GM19193 (cell line): Measurements from ENCODE around the gene USP22.

Experiments used
- POLR2A ChIP-seq: IDR thresholded peaks from 4 replicates; pipeline ENCODE4 v1.6.1; 2011; ENCODE audit not compliant: insufficient read depth, insufficient read length; ENCODE audit errors: extremely low read depth

The USP22 gene

GRCh38 chr17:21061158-21061835, 18.5 kb upstream of the USP22 start:
- TF ChIP-seq POLR2A = no peak

GRCh38 chr17:21059761-21060160, 16.9 kb upstream of the USP22 start:
- TF ChIP-seq POLR2A = no peak

DNA sequence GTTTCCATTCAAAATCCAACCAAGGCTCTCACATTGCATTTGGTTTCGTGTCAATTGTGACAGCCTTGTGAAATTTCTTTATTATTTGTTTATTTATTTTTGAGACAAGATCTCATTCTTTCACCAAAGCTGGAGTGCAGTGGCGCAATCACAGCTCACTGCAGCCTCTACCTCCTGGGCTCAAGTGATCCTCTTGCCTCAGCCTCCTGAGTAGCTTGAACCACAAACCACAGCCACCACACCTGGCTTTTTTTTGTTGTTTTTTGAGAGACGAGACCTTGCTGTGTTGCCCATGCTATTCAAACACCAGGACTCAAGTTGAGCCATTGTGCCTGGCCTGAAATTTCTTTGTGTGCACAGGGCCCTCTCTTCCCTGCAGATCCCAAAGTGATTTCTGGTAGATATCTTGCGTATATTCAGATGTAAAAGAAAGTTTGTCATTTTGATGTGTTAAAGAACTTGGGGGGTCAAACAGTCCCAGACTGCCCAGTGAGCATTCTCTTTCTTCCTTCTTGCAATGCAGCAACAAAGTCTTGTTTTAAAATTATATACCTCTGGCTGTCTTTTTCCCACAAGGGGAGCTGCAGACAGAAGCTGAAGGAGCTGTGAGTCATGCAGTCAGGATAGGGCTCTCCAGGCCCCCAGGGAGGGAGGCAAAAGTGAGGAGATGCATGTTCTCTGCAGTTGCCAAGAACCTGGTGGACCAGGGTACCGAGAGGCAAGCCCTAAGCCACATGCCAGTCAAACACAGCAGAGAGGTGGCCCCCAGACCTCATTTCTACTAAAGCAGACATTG, 15.5 kb upstream of the USP22 start:
- TF ChIP-seq POLR2A = no peak

DNA sequence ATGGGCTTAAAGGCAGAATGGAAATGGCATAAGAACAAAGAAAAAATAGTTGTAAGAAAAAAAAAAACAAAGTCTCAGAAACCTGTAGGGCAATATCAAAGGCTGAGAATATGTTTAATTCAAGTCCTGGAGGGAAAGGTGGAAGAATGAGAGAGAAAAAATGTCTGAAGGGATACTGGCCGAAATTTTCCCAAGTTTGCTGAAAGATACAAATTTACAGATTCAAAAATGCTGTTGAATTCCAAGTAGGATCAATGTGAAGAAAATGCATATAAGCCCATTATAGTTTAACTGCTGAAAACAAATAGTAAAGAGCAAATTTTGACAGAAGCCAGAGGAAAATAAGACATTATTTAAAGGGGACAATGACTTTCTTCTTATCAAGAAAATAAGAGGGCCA, 6.6 kb upstream of the USP22 start:
- TF ChIP-seq POLR2A = no peak

DNA sequence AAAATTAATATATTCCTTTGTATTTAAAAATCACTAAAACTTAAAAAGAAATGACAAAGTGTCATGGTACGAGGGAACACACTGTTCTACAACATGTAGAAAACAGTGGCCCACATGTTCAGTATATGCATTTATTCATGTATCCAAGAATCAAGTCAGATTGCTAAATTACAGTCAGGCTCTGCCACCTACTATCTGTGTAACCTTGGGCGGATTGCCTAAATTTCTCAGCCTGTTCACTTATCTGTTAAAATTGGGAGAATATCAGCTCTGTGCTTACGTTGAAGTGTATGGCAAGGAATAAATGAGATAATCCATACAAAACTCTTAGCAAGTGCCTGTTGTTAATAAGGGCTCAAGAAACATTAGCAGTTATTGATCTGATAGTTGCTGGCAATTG, 3.4 kb upstream of the USP22 start:
- TF ChIP-seq POLR2A = no peak

DNA sequence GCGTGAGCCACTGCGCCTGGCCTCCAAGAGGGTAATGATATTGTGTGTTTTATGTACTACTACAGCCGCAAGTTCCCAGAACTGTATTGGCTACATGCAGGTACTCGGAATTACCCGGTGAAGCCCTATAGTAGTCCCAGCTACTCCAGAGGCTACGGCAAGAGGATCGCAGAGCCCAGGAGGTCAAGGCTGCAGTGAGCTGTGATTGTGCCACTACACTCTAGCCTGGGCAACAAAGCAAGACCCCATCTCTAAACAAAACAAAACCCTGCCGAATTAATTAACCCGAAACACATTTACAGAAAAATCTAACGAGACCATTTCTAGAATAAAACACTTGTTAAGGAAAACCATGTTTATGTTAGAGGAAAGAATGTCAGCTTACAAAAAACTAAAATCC, 2.2 kb upstream of the USP22 start:
- TF ChIP-seq POLR2A = no peak

DNA sequence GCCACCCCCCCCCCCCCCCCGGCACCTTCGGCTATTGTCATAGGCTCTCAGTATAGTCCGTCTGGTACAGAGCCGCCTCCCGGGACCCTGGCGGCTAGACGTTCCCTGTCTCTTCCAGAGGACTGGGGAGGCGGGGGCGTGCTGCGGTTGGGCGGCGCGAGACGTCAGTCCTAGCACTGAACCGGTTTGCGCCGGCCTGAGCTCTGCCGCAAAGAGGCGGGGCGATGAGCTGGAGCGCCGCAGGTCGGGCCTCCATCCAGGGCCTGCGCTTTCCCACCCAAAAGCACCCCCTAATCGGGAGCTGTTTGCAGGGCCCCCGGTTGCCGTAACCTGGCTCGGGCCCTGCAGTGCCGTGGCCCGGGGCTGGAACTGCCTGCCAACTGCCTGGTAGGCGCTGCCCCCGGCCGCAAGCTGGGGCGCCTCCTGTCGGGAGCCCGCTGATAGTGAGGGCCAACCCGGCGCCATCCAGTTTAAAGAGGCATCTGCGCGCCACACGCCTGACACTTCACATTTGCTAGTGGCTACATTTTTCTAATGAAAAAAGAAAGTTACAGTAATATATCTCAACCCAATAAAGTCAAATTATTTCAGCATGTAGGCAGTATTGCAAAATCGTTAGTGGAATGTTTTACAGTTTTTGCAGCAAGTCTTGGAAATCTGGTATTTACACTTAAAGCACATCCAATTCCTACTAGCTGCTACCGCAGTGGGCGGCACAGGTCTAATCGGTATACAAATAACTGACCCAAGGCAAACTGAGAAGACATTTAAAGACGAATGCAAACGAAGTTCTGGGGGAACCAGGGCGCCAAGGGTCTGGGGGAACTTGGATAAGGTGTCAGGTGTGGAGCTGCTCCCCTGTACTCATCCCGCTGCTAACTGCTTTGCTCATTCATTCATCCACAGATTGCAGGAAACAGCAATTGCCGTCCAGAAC, 753 bp upstream of the USP22 start:
- TF ChIP-seq POLR2A = peak; percentile 90

DNA sequence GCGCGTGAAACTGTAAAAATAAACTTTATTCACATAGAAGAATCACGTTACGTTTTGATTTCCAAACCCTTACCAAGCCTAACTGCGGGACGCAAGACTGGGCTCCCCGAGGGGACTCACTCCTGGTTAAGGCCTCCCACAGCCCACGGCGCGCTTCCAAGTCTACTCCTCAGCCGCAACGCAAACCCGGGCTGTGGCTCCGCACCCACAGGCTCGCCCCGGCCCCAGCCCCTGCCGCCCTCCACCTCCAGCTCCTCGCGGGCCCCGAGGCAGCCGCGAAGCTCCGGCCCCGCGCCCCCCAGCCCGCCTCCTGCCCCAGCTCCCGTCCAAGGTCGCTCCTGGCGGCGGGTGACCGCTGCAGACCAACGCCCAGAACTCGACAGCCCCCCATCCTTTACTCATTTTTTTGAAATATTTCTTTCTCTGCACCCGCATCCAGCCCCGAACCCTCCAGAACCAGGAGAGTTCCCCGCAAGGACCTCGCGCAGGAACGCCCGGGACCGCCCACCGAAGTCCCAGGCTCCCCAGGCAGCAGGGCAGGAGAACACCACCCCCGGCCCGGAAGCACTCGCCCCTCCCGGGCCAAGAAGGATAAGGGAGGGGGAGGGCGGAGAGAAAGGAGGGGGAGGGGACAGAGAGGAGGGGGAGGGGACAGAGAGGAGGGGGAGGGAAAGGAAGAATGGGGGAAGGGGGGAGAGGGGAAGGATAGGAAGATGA, 912 bp downstream of the USP22 start:
- TF ChIP-seq POLR2A = peak; percentile 47

DNA sequence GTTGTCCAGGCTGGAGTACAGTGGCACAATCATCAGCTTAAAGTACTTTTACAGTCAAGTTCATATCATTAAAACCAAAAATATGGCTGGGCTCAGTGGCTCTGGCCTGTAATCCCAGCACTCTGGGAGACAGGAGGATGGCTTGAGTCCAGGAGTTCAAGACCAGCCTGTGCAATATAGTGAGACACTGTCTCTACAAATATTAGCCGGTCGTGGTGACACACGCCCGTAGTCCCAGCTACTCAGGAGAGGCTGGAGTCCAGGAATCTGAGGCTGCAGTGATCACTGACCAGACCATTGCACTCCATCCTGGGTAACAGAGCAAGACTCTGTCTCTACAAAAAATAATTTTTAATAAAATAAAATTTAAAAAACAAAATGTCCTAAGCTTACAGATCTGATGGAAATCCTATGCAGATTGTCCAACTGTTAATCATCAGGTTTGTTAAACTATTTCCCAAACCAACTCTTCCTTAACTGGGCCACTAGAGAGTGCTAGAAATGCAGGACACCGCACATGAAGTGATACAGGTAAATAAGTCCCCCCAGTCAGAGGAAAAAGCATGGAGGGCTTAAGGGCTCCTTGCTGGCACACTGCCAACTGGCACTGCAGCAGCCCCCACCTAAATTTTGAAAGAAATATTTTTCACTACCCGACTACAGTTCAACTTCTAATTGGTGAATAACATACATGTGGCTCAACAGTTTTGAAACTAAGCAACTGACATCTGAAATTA, 2.8 kb downstream of the USP22 start:
- TF ChIP-seq POLR2A = no peak

DNA sequence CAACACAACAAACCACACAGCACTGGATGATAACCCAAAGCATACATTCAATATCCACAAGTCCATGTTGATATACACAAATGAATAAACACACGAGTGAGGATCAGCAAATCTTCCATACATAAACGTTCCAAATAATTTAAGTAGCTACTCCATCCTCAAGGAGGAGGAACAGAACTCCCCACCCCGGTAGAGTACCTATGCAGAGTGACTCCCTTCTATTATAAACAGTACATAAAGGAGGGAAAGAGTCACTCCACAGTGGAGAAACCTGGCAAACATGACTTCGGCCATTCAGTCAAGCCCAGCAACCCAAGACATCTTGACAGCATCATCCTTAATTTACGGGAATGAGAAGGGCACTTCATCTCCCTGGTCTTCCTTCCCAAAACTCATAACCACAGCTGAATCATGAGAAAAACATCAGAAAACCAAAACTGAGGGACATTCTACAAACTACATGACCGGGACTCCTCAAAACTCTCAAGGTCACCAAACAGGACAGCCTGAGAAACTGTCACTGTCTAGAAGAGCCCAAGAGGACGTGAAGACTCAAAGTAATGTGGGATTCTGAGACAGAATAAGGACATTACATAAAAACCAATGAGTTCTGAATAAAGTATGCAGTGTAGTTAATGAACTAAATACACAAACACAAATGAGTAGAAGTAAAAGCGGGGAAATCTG, 5.6 kb downstream of the USP22 start:
- no peak for TF ChIP-seq POLR2A

DNA sequence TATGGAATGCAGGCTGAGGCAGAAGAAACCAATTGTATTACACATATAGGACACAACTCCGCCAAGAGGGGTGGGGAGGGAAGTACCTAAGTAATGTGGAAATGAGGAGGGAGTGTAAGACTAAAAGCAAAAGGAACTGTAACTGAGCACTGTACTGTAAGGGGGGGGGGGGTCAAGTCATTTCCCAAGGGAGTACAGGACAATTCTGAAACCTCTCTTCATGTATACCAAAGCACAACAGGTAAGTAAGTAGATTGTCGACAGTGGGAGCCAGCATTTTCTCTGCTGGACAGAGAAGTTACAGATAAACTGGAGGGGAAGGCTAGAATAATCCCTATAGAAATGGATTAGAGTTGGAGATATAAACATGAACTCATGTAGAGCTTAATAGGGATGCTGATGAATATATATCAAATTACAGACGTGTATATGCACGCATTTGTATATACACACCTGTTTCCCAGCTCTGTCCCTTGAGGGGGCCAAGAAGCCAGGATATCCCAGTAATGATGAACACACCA, 6.4 kb downstream of the USP22 start:
- TF ChIP-seq POLR2A = no peak

DNA sequence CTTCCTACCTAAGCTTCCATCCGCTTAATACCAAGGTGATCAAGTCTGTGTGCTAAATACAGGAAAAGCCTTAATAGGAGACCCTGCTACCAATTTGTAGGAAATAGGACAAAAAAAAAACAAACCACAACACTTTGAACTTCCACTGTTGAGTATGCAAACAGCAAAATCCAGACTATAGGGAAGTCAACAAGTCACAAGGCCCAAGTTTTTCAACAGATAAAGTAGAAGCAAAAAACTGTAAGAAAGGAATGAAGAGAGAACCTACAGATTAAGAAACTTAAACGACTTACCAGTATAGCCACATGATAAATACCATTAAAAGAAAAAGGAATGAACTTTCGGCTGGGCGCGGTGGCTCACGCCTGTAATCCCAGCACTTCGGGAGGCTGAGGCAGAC, 7.4 kb downstream of the USP22 start:
- no peak for TF ChIP-seq POLR2A
